ENCODE data around the gene KCNG3. TPM values are rescaled to one million over a fixed set of nuclear protein-coding genes. Genes with fewer than 3 reads are reported as not detected.

Gene KCNG3
- total RNA-seq, 1 experiment from 2014 or later, result 1.5 TPM

GRCh38 chr2:42516418-42516901, 22.7 kb upstream of the KCNG3 start:
- H2AFZ ChIP-seq (ENCODE audit: low read depth, low read length, poor library complexity, severe bottlenecking), result no peak overlapping the region
- H3K4me1 ChIP-seq (ENCODE audit: control insufficient read depth in 1 of 2, insufficient read depth in 2 of 2, low read length in 2 of 2), result no peaks in the 10 kb centered on the region
- ChIA-PET POLR2A (no interaction called here), RAD21 (ENCODE audit: low non-redundant PET in 1 of 2, low total read pairs in 2 of 2, uncharacterized antibody in 2 of 2, unreplicated experiment in 2 of 2) (no interaction called here), CTCF (no interaction called here)
- no peak overlapping the region for H3K9ac ChIP-seq (ENCODE audit: low read length)
- DNase-seq (ENCODE audit: low read depth, low spot score), result no peak
- H3K9me3 ChIP-seq (ENCODE audit: control insufficient read depth in 1 of 2, insufficient read depth in 1 of 2, low read depth in 1 of 2, low read length in 2 of 2), result no peaks in the 10 kb centered on the region
- ATAC-seq, result no peak
- no peak overlapping the region for H3K27ac ChIP-seq (ENCODE audit: low read depth, low read length)
- H3K36me3 ChIP-seq (ENCODE audit: control insufficient read depth in 1 of 2, insufficient read depth in 2 of 2, low read length in 2 of 2), result no peaks in the 10 kb centered on the region
- H3K27me3 ChIP-seq (ENCODE audit: insufficient read depth, low read length), result no peaks in the 10 kb centered on the region
- no peak for TF ChIP-seq REST (IDR thresholded peaks at IDR 0.05; ENCODE audit: low read depth)
- no peak for TF ChIP-seq POLR2A (IDR thresholded peaks at IDR 0.05; ENCODE audit: borderline replicate concordance, extremely low read depth, insufficient read depth, insufficient read length)
- no peak for TF ChIP-seq EZH2phosphoT487 (IDR thresholded peaks at IDR 0.05; ENCODE audit: borderline replicate concordance)
- no peak for TF ChIP-seq TCF7L2 (IDR thresholded peaks at IDR 0.05; ENCODE audit: borderline replicate concordance, extremely low read depth, insufficient read depth, insufficient read length)
- TF ChIP-seq ZBTB33 (IDR thresholded peaks at IDR 0.05; ENCODE audit: extremely low read depth, insufficient replicate concordance, low read length), result no peak
- H3K4me3 ChIP-seq (replicated peaks in 1 of 2; ENCODE audit: low read depth in 1 of 2, low read length in 2 of 2), result no peak overlapping the region
- intact Hi-C loops (cut with micrococcal nuclease), result no loop called here
- H3K9me2 ChIP-seq (ENCODE audit: insufficient read depth), result no peaks in the 10 kb centered on the region
- no peaks in the 10 kb centered on the region for H4K20me1 ChIP-seq (ENCODE audit: insufficient read depth)
- BruUV-seq (replicated peaks), result no TSS peak
- no peaks in the 10 kb centered on the region for H3K79me2 ChIP-seq (ENCODE audit: insufficient read depth, low read length)
- H3K4me2 ChIP-seq (ENCODE audit: low read length), result no peak overlapping the region

Measured in HCT116 (cell line).